OCI-LY1 (cell line): Measurements from ENCODE around the gene ZNF507.

ENCODE experiments used
- EZH2 ChIP-seq: fragments of 200-600 bp; sonication (generic), shearing (Covaris generic); IDR thresholded peaks from 2 replicates; pipeline ENCODE4 v1.8.0; 2017; ENCODE audit warnings: borderline replicate concordance, mixed run types, mild to moderate bottlenecking, antibody characterized with exemption, low read length, moderate library complexity, mixed read lengths
- TF ChIP-seq, protein P1 (sequence below): fragments of 200-600 bp; sonication (generic), shearing (Covaris generic); IDR thresholded peaks from 2 replicates; pipeline ENCODE4 v1.5.1; 2017; ENCODE audit warnings: mild to moderate bottlenecking, antibody characterized with exemption, low read length, moderate library complexity, mixed read lengths

- TF ChIP-seq, protein P1, sequence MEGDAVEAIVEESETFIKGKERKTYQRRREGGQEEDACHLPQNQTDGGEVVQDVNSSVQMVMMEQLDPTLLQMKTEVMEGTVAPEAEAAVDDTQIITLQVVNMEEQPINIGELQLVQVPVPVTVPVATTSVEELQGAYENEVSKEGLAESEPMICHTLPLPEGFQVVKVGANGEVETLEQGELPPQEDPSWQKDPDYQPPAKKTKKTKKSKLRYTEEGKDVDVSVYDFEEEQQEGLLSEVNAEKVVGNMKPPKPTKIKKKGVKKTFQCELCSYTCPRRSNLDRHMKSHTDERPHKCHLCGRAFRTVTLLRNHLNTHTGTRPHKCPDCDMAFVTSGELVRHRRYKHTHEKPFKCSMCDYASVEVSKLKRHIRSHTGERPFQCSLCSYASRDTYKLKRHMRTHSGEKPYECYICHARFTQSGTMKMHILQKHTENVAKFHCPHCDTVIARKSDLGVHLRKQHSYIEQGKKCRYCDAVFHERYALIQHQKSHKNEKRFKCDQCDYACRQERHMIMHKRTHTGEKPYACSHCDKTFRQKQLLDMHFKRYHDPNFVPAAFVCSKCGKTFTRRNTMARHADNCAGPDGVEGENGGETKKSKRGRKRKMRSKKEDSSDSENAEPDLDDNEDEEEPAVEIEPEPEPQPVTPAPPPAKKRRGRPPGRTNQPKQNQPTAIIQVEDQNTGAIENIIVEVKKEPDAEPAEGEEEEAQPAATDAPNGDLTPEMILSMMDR: no peak
- no peak for TF ChIP-seq EZH2
These were observed 37.8 kb upstream of the ZNF507 start for GRCh38 chr19:32307591-32307990.
